Activated naive CD4-positive, alpha-beta T cell treated with anti-CD3 and anti-CD28 coated beads, Interleukin-2, amount 50 U/mL, for 16 hours (primary cell): Measurements from ENCODE around the gene KYNU.
"Not testable (repeated sequence)": the region's sequence is repeated elsewhere in the genome, so short reads cannot be mapped to it uniquely, and the experiment has no call there.

Source experiments
- DNase-seq: peaks from one replicate; pipeline ENCODE4 v3.0.0-alpha.2; 2020

The KYNU gene

GRCh38 chr2:142877216-142877838 is at the start of gene KYNU:
Gene KYNU (plus strand): TSS chr2:142877664. CDS start chr2:142885368, 7,704 bp downstream.
- DNase-seq: no peak

GRCh38 chr2:142834021-142834420 is 43.4 kb upstream of the KYNU start:
- DNase-seq: no peak

- no peak for DNase-seq
Measured at GRCh38 chr2:142840436-142840835, 37.0 kb upstream of the KYNU start.

GRCh38 chr2:142841788-142842187 is 35.7 kb upstream of the KYNU start:
- DNase-seq: no peak

- no peak for DNase-seq
Measured at GRCh38 chr2:142842369-142842768, 35.1 kb upstream of the KYNU start.

- DNase-seq: no peak
Measured at GRCh38 chr2:142843731-142844130, 33.7 kb upstream of the KYNU start.

GRCh38 chr2:142848023-142848606 is 29.3 kb upstream of the KYNU start:
- no peak for DNase-seq

GRCh38 chr2:142849820-142850219 is 27.6 kb upstream of the KYNU start:
- DNase-seq: no peak

GRCh38 chr2:142853912-142854311 is 23.6 kb upstream of the KYNU start:
- DNase-seq: no peak

- no peak for DNase-seq
Measured at GRCh38 chr2:142857256-142858164, 20.0 kb upstream of the KYNU start.

- DNase-seq: no peak
Measured at GRCh38 chr2:142858961-142859360, 18.5 kb upstream of the KYNU start.

GRCh38 chr2:142862299-142862698 is 15.2 kb upstream of the KYNU start:
- DNase-seq: no peak

- no peak for DNase-seq
Measured at GRCh38 chr2:142862847-142863246, 14.6 kb upstream of the KYNU start.

GRCh38 chr2:142863485-142863961 is 13.9 kb upstream of the KYNU start:
- DNase-seq: no peak

- not testable (repeated sequence) for DNase-seq
Measured at GRCh38 chr2:142864605-142865004, 12.9 kb upstream of the KYNU start.

GRCh38 chr2:142865924-142866323 is 11.5 kb upstream of the KYNU start:
- DNase-seq: no peak

GRCh38 chr2:142866426-142866825 is 11.0 kb upstream of the KYNU start:
- no peak for DNase-seq

- DNase-seq: no peak
Measured at GRCh38 chr2:142867136-142867535, 10.3 kb upstream of the KYNU start.

GRCh38 chr2:142868229-142868762 is 9.2 kb upstream of the KYNU start:
- DNase-seq: no peak

- not testable (repeated sequence) for DNase-seq
Measured at GRCh38 chr2:142869065-142869460, 8.4 kb upstream of the KYNU start.

GRCh38 chr2:142869461-142870106 is 7.9 kb upstream of the KYNU start:
- DNase-seq: no peak

GRCh38 chr2:142870526-142870925 is 6.9 kb upstream of the KYNU start:
- DNase-seq: no peak

- DNase-seq: no peak
Measured at GRCh38 chr2:142871396-142871795, 6.1 kb upstream of the KYNU start.
